ENCODE results near the gene PPM1L. TPM values are rescaled to one million over a fixed set of nuclear protein-coding genes. Genes with fewer than 3 reads are reported as not detected.

PPM1L gene
- total and polyA plus RNA-seq, 10 of the 15 experiments (the other 5 are each of a cell fraction or from before 2014, with no cell fraction given): under 0.01 to 0.33 (median 0.06) TPM; not detected in 1

- no peak for TF ChIP-seq TCF12 (IDR thresholded peaks at IDR 0.05; ENCODE audit: low read depth, low read length)
- no peak for TF ChIP-seq CEBPB (IDR thresholded peaks at IDR 0.05; ENCODE audit: borderline replicate concordance in 1 of 2, low read depth in 2 of 2, low read length in 2 of 2)
- no peak for TF ChIP-seq CHD2 (IDR thresholded peaks at IDR 0.05; ENCODE audit: borderline replicate concordance, low read depth, low read length)
- no peak for TF ChIP-seq ELK1 (IDR thresholded peaks at IDR 0.05; ENCODE audit: low read depth, low read length)
- TF ChIP-seq NR2C2 (IDR thresholded peaks at IDR 0.05; ENCODE audit: borderline replicate concordance, control insufficient read depth, insufficient read length, low read depth): no peak
These were observed 2.1 kb upstream of the PPM1L start (continued) for GRCh38 chr3:160753953-160754352.

- no peaks in the 10 kb centered on the region for H3K79me2 ChIP-seq (ENCODE audit: control insufficient read depth, insufficient read depth, low read length)
- peaks cover 20 to 28% of the 10 kb centered on the region in 2 experiments for H3K27me3 ChIP-seq (replicated peaks in 1 of 2; ENCODE audit: control insufficient read depth in 2 of 2, insufficient read depth in 2 of 2, low read length in 1 of 2)
- H3K36me3 ChIP-seq (ENCODE audit: control insufficient read depth in 2 of 2, insufficient read depth in 2 of 2, low read length in 1 of 2): no peaks in the 10 kb centered on the region
- H3K9ac ChIP-seq (ENCODE audit: control insufficient read depth, insufficient read depth, low read length): peak overlapping the region; percentile 36; the same call in 1 of the 2 replicates
- DNase-seq (ENCODE audit: low read depth, low spot score) (no peak), FAIRE-seq (no peak), ATAC-seq (no peak)
- no peak overlapping the region for H3K27ac ChIP-seq (ENCODE audit: control insufficient read depth, insufficient read depth)
- TF ChIP-seq REST (IDR thresholded peaks at IDR 0.05; ENCODE audit: low read depth, low read length): peak; percentile 81
- no peak for TF ChIP-seq GATAD2B (conservative IDR thresholded peaks at IDR 0.05; ENCODE audit: low read depth)
- no peaks in the 10 kb centered on the region for H4K20me1 ChIP-seq (ENCODE audit: control insufficient read depth, insufficient read depth)
- no TSS peak for BruUV-seq (replicated peaks)
- peaks cover 11% of the 10 kb centered on the region for H3K4me1 ChIP-seq (ENCODE audit: control insufficient read depth, insufficient read depth, low read length)
- H3K4me2 ChIP-seq (ENCODE audit: control insufficient read depth, insufficient read depth): peak overlapping the region; percentile 82
- peak overlapping the region; percentile 98 for H2AFZ ChIP-seq (ENCODE audit: control insufficient read depth, low read depth, low read length)
- peak overlapping the region; percentile 84 for H3K4me3 ChIP-seq
- intact Hi-C loops (cut with micrococcal nuclease; ENCODE audit: unreplicated experiment) (no loop called here), in situ Hi-C loops (cut with MboI) (no loop called here)
- ChIA-PET POLR2A (no interaction called here), SMC1A (ENCODE audit: uncharacterized antibody, unreplicated experiment) (interaction anchor here (1.0 kb wide), 1 partner anchor 9 kb away, joined by 4 read pairs; no protein-coding TSS in a partner anchor), CTCF (no interaction called here), RAD21 (ENCODE audit: unreplicated experiment) (no interaction called here)
- H3K9me3 ChIP-seq (replicated peaks; ENCODE audit: control insufficient read depth, insufficient read depth, low read length): no peaks in the 10 kb centered on the region
- 2% methylated on average over 27 of the region's 27 CpGs for WGBS (ENCODE audit: insufficient coverage, insufficient replicate concordance, low lambda C conversion rate, missing lambda C conversion rate)
These were observed 1.6 kb upstream of the PPM1L start for GRCh38 chr3:160754371-160754854.

Measured in GM12878 (cell line).